SK-N-SH (cell line): ENCODE results near the gene CYTH3. TPM values are rescaled to one million over a fixed set of nuclear protein-coding genes. Genes with fewer than 3 reads are reported as not detected.

Source experiments
- CTCF ChIA-PET: fragments of 300-600, 350-600 bp; formaldehyde crosslinking; extraction: SDS; loops from one replicate; lab custom pipeline; 2021; lab: Yijun Ruan, JAX
- POLR2A ChIA-PET: fragments of 350-600 bp; sonication (Branson Sonifier 250); formaldehyde crosslinking; extraction: SDS; loops from one replicate; lab custom pipeline; 2020; ENCODE audit warnings: antibody characterized with exemption, inconsistent platforms; lab: Yijun Ruan, JAX
- DNase-seq: peaks from one replicate; pipeline ENCODE4 v3.0.0; 2012
- H2AFZ ChIP-seq: fragments of 200-600 bp; sonication (generic); 2 replicates; pipeline ENCODE4 v1.8.1; 2016; ENCODE audit warnings: antibody characterized with exemption, mild to moderate bottlenecking, low read depth
- H3F3A ChIP-seq: fragments of 200-600 bp; sonication (generic); replicated peaks from 2 replicates; pipeline ENCODE3; 2016; ENCODE audit warnings: antibody characterized with exemption, mild to moderate bottlenecking; ENCODE audit not compliant: insufficient read depth
- H3K27ac ChIP-seq, 2 experiments: fragments of 200-500 bp in 1 of 2; fragments of 200-600 bp in 1 of 2; sonication (Bioruptor generic) in 1 of 2; sonication (generic), shearing (Covaris generic) in 1 of 2; 2 replicates each; pipeline versions ENCODE4 v1.5.1 to v1.6.1; 2014 to 2016; ENCODE audit warnings: low read depth in 2 of 2, inconsistent platforms in 1 of 2, low read length in 1 of 2, mild to moderate bottlenecking in 1 of 2, mixed read lengths in 1 of 2
- H3K27me3 ChIP-seq: fragments of 200-600 bp; sonication (generic), shearing (Covaris generic); 2 replicates; pipeline ENCODE4 v1.6.1; 2016; ENCODE audit warnings: mixed run types; ENCODE audit not compliant: insufficient read depth
- H3K36me3 ChIP-seq, 2 experiments: fragments of 200-500 bp in 1 of 2; fragments of 200-600 bp in 1 of 2; sonication (Bioruptor generic) in 1 of 2; sonication (generic) in 1 of 2; replicated peaks in 1 of 2; 2 replicates each; pipeline versions ENCODE3 to v1.5.1; 2014 to 2016; ENCODE audit warnings: low read length in 1 of 2, mild to moderate bottlenecking in 1 of 2; ENCODE audit not compliant: insufficient read depth in 2 of 2, control insufficient read depth in 1 of 2
- H3K4me1 ChIP-seq, 2 experiments: fragments of 200-500 bp in 1 of 2; fragments of 200-600 bp in 1 of 2; sonication (Bioruptor generic) in 1 of 2; sonication (generic), shearing (Covaris generic) in 1 of 2; 2 replicates each; pipeline versions ENCODE4 v1.5.1 to v1.6.1; 2014 to 2016; ENCODE audit warnings: low read depth in 1 of 2, low read length in 1 of 2, mixed run types in 1 of 2; ENCODE audit not compliant: insufficient read depth in 2 of 2, control insufficient read depth in 1 of 2
- H3K4me2 ChIP-seq: fragments of 200-600 bp; sonication (generic), shearing (Covaris generic); 2 replicates; pipeline ENCODE4 v1.6.1; 2017; ENCODE audit warnings: mixed run types
- H3K4me3 ChIP-seq, 2 experiments: fragments of 200-500 bp in 1 of 2; fragments of 200-600 bp in 1 of 2; sonication (Bioruptor generic) in 1 of 2; sonication (generic), shearing (Covaris generic) in 1 of 2; 2 replicates each; pipeline versions ENCODE4 v1.5.1 to v1.8.1; 2014 to 2016; ENCODE audit warnings: low read depth in 2 of 2, inconsistent platforms in 1 of 2, low read length in 1 of 2, mild to moderate bottlenecking in 1 of 2, mixed read lengths in 1 of 2, moderate library complexity in 1 of 2
- H3K79me2 ChIP-seq: fragments of 200-600 bp; sonication (generic); 2 replicates; pipeline ENCODE4 v1.8.1; 2017; ENCODE audit warnings: mild to moderate bottlenecking; ENCODE audit not compliant: insufficient read depth
- H3K9ac ChIP-seq: fragments of 200-600 bp; sonication (generic); 2 replicates; pipeline ENCODE4 v1.6.1; 2017; ENCODE audit warnings: mixed run types
- H3K9me2 ChIP-seq: fragments of 200-600 bp; sonication (generic); 2 replicates; pipeline ENCODE4 v1.6.1; 2017; ENCODE audit warnings: mixed run types
- H3K9me3 ChIP-seq: fragments of 200-600 bp; sonication (generic); 2 replicates; pipeline ENCODE4 v1.6.1; 2017; ENCODE audit warnings: mixed run types, mild to moderate bottlenecking, moderate library complexity
- H4K20me1 ChIP-seq: fragments of 200-600 bp; sonication (generic); 2 replicates; pipeline ENCODE4 v1.6.1; 2017; ENCODE audit warnings: mild to moderate bottlenecking, mixed run types; ENCODE audit not compliant: insufficient read depth
- EZH2phosphoT487 ChIP-seq: fragments of 200-600 bp; sonication (generic); IDR thresholded peaks from 2 replicates; pipeline ENCODE4 v1.6.1; 2017; ENCODE audit warnings: low read depth, mixed run types, mild to moderate bottlenecking, antibody characterized with exemption, moderate library complexity, borderline replicate concordance
- FOSL2 ChIP-seq: IDR thresholded peaks from 2 replicates; pipeline ENCODE4 v1.4.0; 2012; ENCODE audit warnings: low read depth, mild to moderate bottlenecking, moderate library complexity, borderline replicate concordance
- GABPA ChIP-seq: IDR thresholded peaks from 2 replicates; pipeline ENCODE4 v1.4.0; 2012; ENCODE audit warnings: low read depth, mild to moderate bottlenecking
- GATA2 ChIP-seq: sonication (generic); formaldehyde crosslinking; IDR thresholded peaks from 2 replicates; pipeline ENCODE4 v1.5.0; 2020; ENCODE audit warnings: mild to moderate bottlenecking, missing genetic modification reagents
- POLR2AphosphoS5 ChIP-seq: IDR thresholded peaks from 2 replicates; pipeline ENCODE4 v1.6.1; 2012; ENCODE audit warnings: low read depth, low read length
- RAD21 ChIP-seq: IDR thresholded peaks from 2 replicates; pipeline ENCODE4 v1.6.1; 2012; ENCODE audit warnings: mild to moderate bottlenecking, low read length
- SIN3A ChIP-seq: IDR thresholded peaks from 2 replicates; pipeline ENCODE4 v1.6.1; 2012; ENCODE audit warnings: low read depth, mild to moderate bottlenecking, low read length, moderate library complexity, borderline replicate concordance
- SMC3 ChIP-seq: IDR thresholded peaks from 2 replicates; pipeline ENCODE4 v1.6.1; 2012; ENCODE audit warnings: low read depth, low read length, improper control_type of control experiment
- TCF12 ChIP-seq: IDR thresholded peaks from 2 replicates; pipeline ENCODE4 v1.4.0; 2012
- TEAD4 ChIP-seq: IDR thresholded peaks from 2 replicates; pipeline ENCODE4 v1.4.0; 2012; ENCODE audit warnings: mild to moderate bottlenecking, borderline replicate concordance; ENCODE audit not compliant: insufficient read depth
- WGBS: methylation state at CpG from one replicate; pipeline ENCODE4 v1.1.6; 2017; ENCODE audit warnings: low lambda C conversion rate; 5-methylcytosine and 5-hydroxymethylcytosine counted together
- polyA plus RNA-seq, 3 experiments: library from polyadenylated mRNA; depleted of rRNA; stranded (reverse); fragments of >200 nt; gene quantifications; 2 replicates each; pipeline ENCODE4 v1.2.3, GENCODE V29; 2012
- TF ChIP-seq, protein P1 (sequence below): IDR thresholded peaks from 2 replicates; pipeline ENCODE4 v1.6.1; 2012; ENCODE audit warnings: mild to moderate bottlenecking, low read depth, low read length, moderate library complexity

CYTH3 gene
- polyA plus RNA-seq, 1 of the 3 experiments (the other 2 are of a cell fraction), result 55.1 TPM

GRCh38 chr7:6188389-6188788 lies 84.0 kb downstream of the CYTH3 start:
- Histone ChIP-seq H3K36me3 (peaks cover 6 to 51% of the 10 kb centered on the region in 2 experiments), H3K9me3 (no peaks in the 10 kb centered on the region), H3K9ac (no peak overlapping the region), H2AFZ (no peak overlapping the region), H3K27ac (no peak overlapping the region), H3K9me2 (no peaks in the 10 kb centered on the region), H3K4me2 (no peak overlapping the region), H3F3A (peaks cover 3% of the 10 kb centered on the region), H3K79me2 (peaks cover 43% of the 10 kb centered on the region), H3K27me3 (no peaks in the 10 kb centered on the region), H4K20me1 (peaks cover 16% of the 10 kb centered on the region; the same call in 1 of the 2 replicates), H3K4me3 (no peak overlapping the region), H3K4me1 (no peaks in the 10 kb centered on the region)
- POLR2A ChIA-PET, result no interaction called here
- DNase-seq, result no peak
- CTCF ChIA-PET, result interaction anchor here (1.3 to 1.7 kb wide), 2 partner anchors 10 to 25 kb away, joined by 3 to 8 read pairs; no protein-coding TSS in a partner anchor
- WGBS, result 92% methylated on average over 5 of the region's 5 CpGs
- TF ChIP-seq TCF12, result no peak
- TF ChIP-seq, protein P1, sequence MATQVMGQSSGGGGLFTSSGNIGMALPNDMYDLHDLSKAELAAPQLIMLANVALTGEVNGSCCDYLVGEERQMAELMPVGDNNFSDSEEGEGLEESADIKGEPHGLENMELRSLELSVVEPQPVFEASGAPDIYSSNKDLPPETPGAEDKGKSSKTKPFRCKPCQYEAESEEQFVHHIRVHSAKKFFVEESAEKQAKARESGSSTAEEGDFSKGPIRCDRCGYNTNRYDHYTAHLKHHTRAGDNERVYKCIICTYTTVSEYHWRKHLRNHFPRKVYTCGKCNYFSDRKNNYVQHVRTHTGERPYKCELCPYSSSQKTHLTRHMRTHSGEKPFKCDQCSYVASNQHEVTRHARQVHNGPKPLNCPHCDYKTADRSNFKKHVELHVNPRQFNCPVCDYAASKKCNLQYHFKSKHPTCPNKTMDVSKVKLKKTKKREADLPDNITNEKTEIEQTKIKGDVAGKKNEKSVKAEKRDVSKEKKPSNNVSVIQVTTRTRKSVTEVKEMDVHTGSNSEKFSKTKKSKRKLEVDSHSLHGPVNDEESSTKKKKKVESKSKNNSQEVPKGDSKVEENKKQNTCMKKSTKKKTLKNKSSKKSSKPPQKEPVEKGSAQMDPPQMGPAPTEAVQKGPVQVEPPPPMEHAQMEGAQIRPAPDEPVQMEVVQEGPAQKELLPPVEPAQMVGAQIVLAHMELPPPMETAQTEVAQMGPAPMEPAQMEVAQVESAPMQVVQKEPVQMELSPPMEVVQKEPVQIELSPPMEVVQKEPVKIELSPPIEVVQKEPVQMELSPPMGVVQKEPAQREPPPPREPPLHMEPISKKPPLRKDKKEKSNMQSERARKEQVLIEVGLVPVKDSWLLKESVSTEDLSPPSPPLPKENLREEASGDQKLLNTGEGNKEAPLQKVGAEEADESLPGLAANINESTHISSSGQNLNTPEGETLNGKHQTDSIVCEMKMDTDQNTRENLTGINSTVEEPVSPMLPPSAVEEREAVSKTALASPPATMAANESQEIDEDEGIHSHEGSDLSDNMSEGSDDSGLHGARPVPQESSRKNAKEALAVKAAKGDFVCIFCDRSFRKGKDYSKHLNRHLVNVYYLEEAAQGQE, result peak; percentile 90

- Histone ChIP-seq H3K4me1 (no peaks in the 10 kb centered on the region), H3K79me2 (peaks cover 25% of the 10 kb centered on the region), H4K20me1 (0 out of 2 replicates have a peak, but pooled peaks cover 4% of the 10 kb centered on the region), H3K27me3 (no peaks in the 10 kb centered on the region), H3K9me2 (no peaks in the 10 kb centered on the region), H2AFZ (no peak overlapping the region), H3K4me3 (no peak overlapping the region), H3K36me3 (peaks cover 14 to 55% of the 10 kb centered on the region in 2 experiments), H3K4me2 (no peak overlapping the region), H3K9me3 (no peaks in the 10 kb centered on the region), H3K27ac (no peak overlapping the region), H3F3A (peaks cover 3% of the 10 kb centered on the region), H3K9ac (no peak overlapping the region)
- CTCF ChIA-PET, result interaction anchor here (1.6 kb wide), 1 partner anchor 26 kb away, joined by 3 read pairs; no protein-coding TSS in a partner anchor
- no peak for TF ChIP-seq POLR2AphosphoS5
- no peak for TF ChIP-seq EZH2phosphoT487
- no peak for TF ChIP-seq RAD21
- TF ChIP-seq SIN3A, result no peak
- TF ChIP-seq GABPA, result no peak
- no peak for TF ChIP-seq SMC3
- TF ChIP-seq GATA2 (CRISPR knock-in tag), result no peak
- no peak for TF ChIP-seq FOSL2
- no peak for TF ChIP-seq TEAD4
- no peak for DNase-seq
- WGBS, result 74% methylated on average over 11 of the region's 11 CpGs
- POLR2A ChIA-PET, result no interaction called here
Measured at GRCh38 chr7:6186577-6186976, 85.8 kb downstream of the CYTH3 start.
